GM19099 (cell line): ENCODE data around the gene MARCHF11.

Source experiments
- POLR2A ChIP-seq: IDR thresholded peaks from 3 replicates; pipeline ENCODE4 v1.6.1; 2011; ENCODE audit warnings: low read depth; ENCODE audit not compliant: insufficient read length; ENCODE audit errors: extremely low read depth

The MARCHF11 gene

GRCh38 chr5:16043349-16043965, 136.1 kb downstream of the MARCHF11 start:
- TF ChIP-seq POLR2A: no peak

GRCh38 chr5:16037121-16037845, 142.3 kb downstream of the MARCHF11 start:
- no peak for TF ChIP-seq POLR2A

GRCh38 chr5:16034319-16035001, 145.1 kb downstream of the MARCHF11 start:
- TF ChIP-seq POLR2A: no peak

GRCh38 chr5:16033187-16033925, 146.2 kb downstream of the MARCHF11 start:
- no peak for TF ChIP-seq POLR2A

- no peak for TF ChIP-seq POLR2A
Observed at GRCh38 chr5:16028708-16029107, 150.9 kb downstream of the MARCHF11 start.

GRCh38 chr5:16025681-16026080, 153.9 kb downstream of the MARCHF11 start:
- no peak for TF ChIP-seq POLR2A

- no peak for TF ChIP-seq POLR2A
Observed at GRCh38 chr5:16018970-16019369, 160.6 kb downstream of the MARCHF11 start.

GRCh38 chr5:16017720-16018119, 161.9 kb downstream of the MARCHF11 start:
- TF ChIP-seq POLR2A: no peak
